Endothelial cell of umbilical vein (primary cell): ENCODE results near the gene MASP1. TPM values are rescaled to one million over a fixed set of nuclear protein-coding genes. Genes with fewer than 3 reads are reported as not detected.
A peak's percentile ranks its signal among the peaks of the same experiment; 100 is the strongest.

Source experiments
- BruUV-seq: library from RNA; stranded (reverse); fragments of 400-500 nt; replicated peaks from 2 replicates; lab custom pipeline; 2021; lab: Mats Ljungman, UMichigan
- CTCF ChIA-PET: fragments of 300-600, 350-600 bp; sonication (Branson Sonifier 250); formaldehyde crosslinking; loops from one replicate; lab custom pipeline; 2021; ENCODE audit warnings: antibody characterized with exemption, inconsistent platforms; lab: Charles Lee
- POLR2A ChIA-PET: fragments of 300-600, 350-600 bp; sonication (Branson Sonifier 250); formaldehyde crosslinking; loops from one replicate; lab custom pipeline; 2021; ENCODE audit warnings: antibody characterized with exemption, inconsistent platforms; lab: Charles Lee
- DNase-seq: peaks from one replicate; pipeline ENCODE4 v3.0.0-alpha.2; 2011; ENCODE audit warnings: low read depth, low spot score
- FAIRE-seq: peaks from 2 replicates; lab custom pipeline; 2011; peaks lifted over from hg19 to GRCh38; lab: Jason Lieb, UNC
- H2AFZ ChIP-seq: 2 replicates; pipeline ENCODE4 v1.6.0; 2012; ENCODE audit warnings: low read depth, low read length, control low read depth, inconsistent platforms
- H3K27ac ChIP-seq: 2 replicates; pipeline ENCODE4 v1.5.1; 2011; ENCODE audit warnings: low read depth, mild to moderate bottlenecking, control low read depth, low read length, moderate library complexity; ENCODE audit not compliant: insufficient read depth
- H3K27me3 ChIP-seq, 2 experiments: 2 replicates each; pipeline versions ENCODE4 v1.6.0 to v1.6.1; 2011; ENCODE audit warnings: low read length in 2 of 2, mixed read lengths in 1 of 2; ENCODE audit not compliant: control insufficient read depth in 2 of 2, insufficient read depth in 2 of 2
- H3K36me3 ChIP-seq, 2 experiments: 2 replicates in 1 of 2; 3 replicates in 1 of 2; pipeline ENCODE4 v1.5.1; 2011; ENCODE audit warnings: low read length in 2 of 2, mild to moderate bottlenecking in 1 of 2, moderate library complexity in 1 of 2; ENCODE audit not compliant: control insufficient read depth in 2 of 2, insufficient read depth in 2 of 2; ENCODE audit errors: extremely low read depth in 1 of 2
- H3K4me1 ChIP-seq: 3 replicates; pipeline ENCODE4 v1.5.1; 2011; ENCODE audit warnings: mild to moderate bottlenecking, low read length; ENCODE audit not compliant: control insufficient read depth, insufficient read depth; ENCODE audit errors: extremely low read depth
- H3K4me2 ChIP-seq: 2 replicates; pipeline ENCODE4 v1.6.1; 2011; ENCODE audit warnings: low read length, control low read depth, mixed read lengths; ENCODE audit not compliant: insufficient read depth
- H3K4me3 ChIP-seq, 3 experiments: fragments of 200-600 bp in 1 of 3; sonication (generic), shearing (Covaris generic) in 1 of 3; replicated peaks in 1 of 3; 2 replicates each; pipeline ENCODE4 v1.5.1; 2011 to 2016; ENCODE audit warnings: control low read depth in 3 of 3, low read length in 3 of 3, mild to moderate bottlenecking in 2 of 3, inconsistent platforms in 1 of 3, low read depth in 1 of 3, moderate library complexity in 1 of 3; ENCODE audit not compliant: insufficient read depth in 1 of 3
- H3K79me2 ChIP-seq: 2 replicates; pipeline ENCODE4 v1.6.0; 2012; ENCODE audit warnings: low read length, inconsistent platforms; ENCODE audit not compliant: control insufficient read depth, insufficient read depth
- H3K9ac ChIP-seq: replicated peaks from 2 replicates; pipeline ENCODE3; 2011; ENCODE audit warnings: low read length, control low read depth; ENCODE audit not compliant: insufficient read depth; ENCODE audit errors: extremely low read depth
- H3K9me1 ChIP-seq: replicated peaks from 3 replicates; pipeline ENCODE4 v1.6.0; 2011; ENCODE audit warnings: mild to moderate bottlenecking, low read length; ENCODE audit not compliant: control insufficient read depth, insufficient read depth; ENCODE audit errors: extremely low read depth
- H3K9me3 ChIP-seq: replicated peaks from 2 replicates; pipeline ENCODE4 v1.5.1; 2012; ENCODE audit warnings: low read length, inconsistent platforms; ENCODE audit not compliant: control insufficient read depth, insufficient read depth
- H4K20me1 ChIP-seq: replicated peaks from 2 replicates; pipeline ENCODE3; 2011; ENCODE audit warnings: mild to moderate bottlenecking, low read length; ENCODE audit not compliant: control insufficient read depth, insufficient read depth; ENCODE audit errors: extremely low read depth
- EZH2 ChIP-seq: IDR thresholded peaks from 2 replicates; pipeline ENCODE4 v1.6.1; 2012; ENCODE audit warnings: borderline replicate concordance, low read depth, mild to moderate bottlenecking, moderate library complexity, low read length, inconsistent platforms; ENCODE audit not compliant: severe bottlenecking
- FOS ChIP-seq: IDR thresholded peaks from 2 replicates; pipeline ENCODE4 v1.6.1; 2011; ENCODE audit warnings: mild to moderate bottlenecking, low read length, moderate library complexity, borderline replicate concordance; ENCODE audit not compliant: insufficient read depth
- GATA2 ChIP-seq: IDR thresholded peaks from 2 replicates; pipeline ENCODE4 v1.7.0; 2011; ENCODE audit warnings: low read depth, mild to moderate bottlenecking, moderate library complexity, mixed read lengths, low read length; ENCODE audit not compliant: insufficient read length, insufficient read depth
- JUN ChIP-seq: IDR thresholded peaks from 2 replicates; pipeline ENCODE4 v1.6.1; 2011; ENCODE audit warnings: borderline replicate concordance, low read depth; ENCODE audit not compliant: insufficient read length, insufficient read depth
- MYC ChIP-seq: IDR thresholded peaks from one replicate; pipeline ENCODE4 v1.6.1; 2011; ENCODE audit warnings: mild to moderate bottlenecking, low read depth, low read length
- POLR2A ChIP-seq: IDR thresholded peaks from 2 replicates; pipeline ENCODE4 v1.6.1; 2012; ENCODE audit warnings: low read depth, mild to moderate bottlenecking, control low read depth, low read length
- POLR2AphosphoS5 ChIP-seq: IDR thresholded peaks from 2 replicates; pipeline ENCODE4 v1.6.1; 2012; ENCODE audit warnings: low read depth, mild to moderate bottlenecking, control low read depth, low read length, moderate library complexity; ENCODE audit not compliant: insufficient read depth
- dilution Hi-C: fragments of 300-500 bp; cut with MboI; formaldehyde crosslinking; loops from one replicate; pipeline ENCODE4 v1.15.0; 2019; ENCODE audit warnings: low sequenced_read_pairs; ENCODE audit not compliant: extremely low pct_ligation_motif_present
- intact Hi-C: fragments of 100-400 bp; cut with micrococcal nuclease; formaldehyde crosslinking; loops from one replicate; pipeline ENCODE4 v1.10.0; 2022
- polyA plus RNA-seq, 4 experiments: library from polyadenylated mRNA; depleted of rRNA in 3 of 4; stranded (reverse) in 3 of 4; unstranded in 1 of 4; fragments of >200 nt; gene quantifications; 2 replicates each; pipeline versions ENCODE4 v1.2.1 to v1.2.3, GENCODE V29; 2011 to 2012; ENCODE audit warnings: missing spikeins in 1 of 4
- total RNA-seq: library from RNA; stranded (reverse); gene quantifications from 2 replicates; pipeline ENCODE4 v1.2.3, GENCODE V29; 2021
- TF ChIP-seq, protein P1 (sequence below), 2 donors: IDR thresholded peaks; 1 replicate in 1 of 2; 2 replicates in 1 of 2; pipeline ENCODE4 v1.5.1; 2011; ENCODE audit warnings: low read length in 2 of 2, mild to moderate bottlenecking in 2 of 2, moderate library complexity in 2 of 2, control low read depth in 1 of 2, inconsistent platforms in 1 of 2, low read depth in 1 of 2; ENCODE audit not compliant: insufficient read depth in 1 of 2; ENCODE audit errors: extremely low read depth in 1 of 2
- TF ChIP-seq, protein P2 (sequence below): IDR thresholded peaks from 2 replicates; pipeline ENCODE4 v1.6.1; 2011; ENCODE audit not compliant: insufficient read depth, insufficient read length

The MASP1 gene
- total and polyA plus RNA-seq, 2 donors (not counting 3 experiments of a cell fraction or from before 2014, with no cell fraction given) = 0.31 to 0.50 TPM

DNA sequence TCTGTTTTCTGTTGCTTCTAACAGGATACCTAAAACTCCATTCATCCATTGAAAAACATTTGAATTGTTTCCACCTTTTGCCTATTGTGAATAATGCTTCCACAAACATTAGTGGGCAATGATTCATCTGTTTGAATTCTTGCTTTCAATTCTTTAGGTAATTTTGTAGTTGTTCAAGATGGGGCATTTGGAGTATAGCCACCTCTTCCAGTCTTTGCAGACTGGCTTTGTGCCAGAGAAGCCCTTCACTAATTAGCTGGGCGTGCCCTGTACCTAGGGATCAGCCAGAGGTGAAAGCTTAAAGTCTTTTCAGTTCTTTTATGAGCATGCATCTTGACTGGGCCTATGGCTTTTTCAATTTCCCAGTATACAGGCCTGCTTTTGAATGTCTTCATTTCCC is 83.4 kb downstream of the MASP1 start:
- intact Hi-C loops (no loop called here), dilution Hi-C loops (no loop called here)
- Histone ChIP-seq H3K9me3 (no peaks in the 10 kb centered on the region), H3K36me3 (no peaks in the 10 kb centered on the region), H4K20me1 (no peaks in the 10 kb centered on the region), H3K27ac (no peak overlapping the region), H3K79me2 (no peaks in the 10 kb centered on the region), H3K9ac (no peak overlapping the region), H3K4me2 (no peak overlapping the region), H3K9me1 (no peaks in the 10 kb centered on the region), H2AFZ (no peak overlapping the region), H3K4me1 (no peaks in the 10 kb centered on the region), H3K27me3 (peaks cover 1 to 2% of the 10 kb centered on the region in 2 experiments), H3K4me3 (no peak overlapping the region)
- FAIRE-seq (no peak), DNase-seq (peak; percentile 7)
- POLR2A ChIA-PET = no interaction called here
- BruUV-seq = no TSS peak
- CTCF ChIA-PET = no interaction called here
- TF ChIP-seq MYC (no peak), POLR2A (no peak), GATA2 (no peak), FOS (no peak), EZH2 (no peak), POLR2AphosphoS5 (no peak), JUN (no peak)
- TF ChIP-seq, protein P1, sequence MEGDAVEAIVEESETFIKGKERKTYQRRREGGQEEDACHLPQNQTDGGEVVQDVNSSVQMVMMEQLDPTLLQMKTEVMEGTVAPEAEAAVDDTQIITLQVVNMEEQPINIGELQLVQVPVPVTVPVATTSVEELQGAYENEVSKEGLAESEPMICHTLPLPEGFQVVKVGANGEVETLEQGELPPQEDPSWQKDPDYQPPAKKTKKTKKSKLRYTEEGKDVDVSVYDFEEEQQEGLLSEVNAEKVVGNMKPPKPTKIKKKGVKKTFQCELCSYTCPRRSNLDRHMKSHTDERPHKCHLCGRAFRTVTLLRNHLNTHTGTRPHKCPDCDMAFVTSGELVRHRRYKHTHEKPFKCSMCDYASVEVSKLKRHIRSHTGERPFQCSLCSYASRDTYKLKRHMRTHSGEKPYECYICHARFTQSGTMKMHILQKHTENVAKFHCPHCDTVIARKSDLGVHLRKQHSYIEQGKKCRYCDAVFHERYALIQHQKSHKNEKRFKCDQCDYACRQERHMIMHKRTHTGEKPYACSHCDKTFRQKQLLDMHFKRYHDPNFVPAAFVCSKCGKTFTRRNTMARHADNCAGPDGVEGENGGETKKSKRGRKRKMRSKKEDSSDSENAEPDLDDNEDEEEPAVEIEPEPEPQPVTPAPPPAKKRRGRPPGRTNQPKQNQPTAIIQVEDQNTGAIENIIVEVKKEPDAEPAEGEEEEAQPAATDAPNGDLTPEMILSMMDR (IDR thresholded peaks at IDR 0.05; ENCODE audit: extremely low read depth in 1 of 2, insufficient read depth in 1 of 2, low read depth in 1 of 2, low read length in 2 of 2) = no peak
- TF ChIP-seq, protein P2, sequence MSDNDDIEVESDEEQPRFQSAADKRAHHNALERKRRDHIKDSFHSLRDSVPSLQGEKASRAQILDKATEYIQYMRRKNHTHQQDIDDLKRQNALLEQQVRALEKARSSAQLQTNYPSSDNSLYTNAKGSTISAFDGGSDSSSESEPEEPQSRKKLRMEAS = no peak
